GDM1 (cell line): Measurements from ENCODE around the gene MDP1.

Experiments
- DNase-seq: peaks from one replicate; lab custom pipeline; 2025; lab: John Stamatoyannopoulos, UW

The MDP1 gene

DNA sequence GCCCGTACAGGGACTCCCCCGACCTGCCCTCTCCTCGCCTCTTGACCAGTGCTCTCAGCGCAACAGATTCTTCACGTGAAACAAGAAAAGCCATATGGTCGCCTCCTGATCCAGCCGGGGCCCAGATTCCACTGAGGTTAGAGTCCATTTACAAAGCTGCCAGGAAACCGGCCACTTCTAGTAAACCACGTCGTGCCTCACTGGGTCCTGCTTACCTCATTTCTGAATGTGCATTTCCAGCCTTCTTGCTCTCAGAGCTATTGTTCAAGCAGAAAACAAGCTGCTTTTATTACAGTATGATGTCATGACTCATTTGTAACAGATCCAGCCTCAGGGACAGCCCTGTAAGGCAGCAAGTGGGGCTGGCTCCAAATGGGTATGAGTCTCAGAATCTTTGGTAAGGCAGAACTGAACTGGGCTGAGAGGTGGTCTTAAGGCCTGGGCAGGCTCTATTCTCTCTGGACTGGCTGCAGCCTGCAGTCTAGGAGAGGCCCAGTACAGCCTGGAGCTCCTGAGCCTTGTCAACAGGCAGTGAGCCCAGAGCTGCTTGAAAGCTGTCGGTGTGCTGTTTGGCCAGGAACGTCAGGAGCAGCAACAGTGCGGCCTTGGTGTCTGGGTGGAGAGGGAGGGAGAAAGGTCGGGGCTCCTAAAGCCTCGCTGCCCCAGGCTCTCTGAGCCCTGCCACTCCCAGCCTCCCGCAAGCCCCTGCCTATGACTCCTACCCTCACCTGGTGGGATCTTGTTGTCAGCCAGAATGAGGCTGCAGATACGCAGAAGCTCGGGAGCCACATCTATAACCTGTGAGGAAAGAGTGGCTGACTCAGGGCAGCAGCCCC, 35.7 kb downstream of the MDP1 start:
- DNase-seq, result no peak

- DNase-seq, result no peak
Observed at GRCh38 chr14:24179294-24179960, 36.4 kb downstream of the MDP1 start.

GRCh38 chr14:24178399-24179178, 37.3 kb downstream of the MDP1 start:
- no peak for DNase-seq

- no peak for DNase-seq
Observed at GRCh38 chr14:24177891-24178290, 38.0 kb downstream of the MDP1 start.

DNA sequence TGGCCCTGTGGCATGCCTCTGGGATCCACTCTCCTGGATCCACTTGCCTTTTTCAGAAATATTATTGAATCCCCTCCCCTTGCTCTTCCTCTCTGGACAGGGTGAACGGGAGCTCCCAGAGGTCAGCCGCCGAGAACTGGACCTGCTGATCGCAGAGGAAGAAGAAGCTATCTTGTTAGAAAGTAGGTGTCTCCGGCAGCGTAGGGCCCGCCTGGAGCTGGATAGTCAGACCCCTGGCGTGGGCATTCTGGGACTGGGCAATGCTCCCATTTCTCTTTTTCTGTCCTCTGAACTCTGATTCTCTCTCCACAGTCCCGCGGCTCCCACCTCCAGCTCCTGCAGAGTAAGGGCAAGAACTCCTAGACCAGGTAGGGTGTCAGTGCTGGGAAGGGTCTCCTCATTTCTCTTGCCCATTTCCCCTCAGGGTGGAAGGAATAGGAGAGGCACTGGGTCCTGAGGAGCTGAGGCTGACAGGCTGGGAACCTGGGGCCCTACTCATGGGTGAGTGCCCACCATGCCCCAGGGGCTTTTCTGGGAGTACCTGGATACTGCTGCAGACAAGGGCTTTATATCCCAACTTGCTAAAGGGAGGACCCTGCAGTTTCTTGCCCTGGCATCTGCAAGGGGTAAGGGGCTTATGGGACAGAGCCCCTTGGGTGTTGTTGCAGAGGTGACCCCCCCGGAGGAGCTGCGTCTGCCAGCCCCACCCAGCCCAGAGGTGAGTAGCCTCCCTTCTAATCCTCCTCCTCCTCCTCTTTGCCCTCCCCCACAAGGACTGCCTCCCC, 38.6 kb downstream of the MDP1 start:
- no peak for DNase-seq

DNA sequence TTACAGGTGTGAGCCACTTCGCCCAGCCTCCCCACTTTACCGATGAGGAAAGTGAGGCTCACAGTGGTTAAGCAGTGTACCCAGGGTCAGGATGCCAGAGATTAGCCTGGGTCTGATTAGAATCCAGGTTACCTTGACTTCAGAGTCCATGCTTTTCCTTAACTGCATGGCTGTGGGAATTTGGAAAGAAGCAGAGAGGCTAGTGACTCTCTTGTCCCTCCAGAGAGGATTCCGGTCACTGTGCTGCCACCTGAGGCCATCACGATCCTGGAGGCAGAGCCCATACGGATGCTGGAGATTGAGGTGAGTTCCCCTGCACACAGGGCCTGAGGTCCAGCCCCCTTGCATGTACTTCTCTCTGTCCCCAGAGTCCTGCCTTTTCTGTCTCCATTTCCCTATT, 39.3 kb downstream of the MDP1 start:
- DNase-seq, result no peak

DNA sequence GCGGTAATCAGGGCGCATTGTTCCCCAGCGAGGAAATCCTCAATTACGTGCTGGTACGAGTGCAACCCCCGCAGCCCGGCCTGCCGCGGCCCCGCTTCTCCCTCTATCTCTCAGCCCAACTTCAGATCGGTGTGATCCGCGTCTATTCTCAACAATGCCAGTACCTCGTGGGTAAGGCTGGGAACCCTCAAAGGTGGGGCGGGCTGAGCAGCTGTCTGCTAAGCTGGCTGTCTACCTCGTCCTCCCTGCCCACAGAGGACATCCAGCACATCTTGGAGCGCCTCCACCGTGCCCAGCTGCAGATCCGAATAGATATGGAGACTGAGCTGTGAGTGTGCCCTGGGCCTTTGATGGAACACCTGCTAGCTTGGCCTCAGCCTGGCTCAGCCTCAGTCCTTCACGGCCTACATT, 43.0 kb downstream of the MDP1 start:
- DNase-seq, result no peak

- DNase-seq, result no peak
Observed at GRCh38 chr14:24172261-24172860, 43.5 kb downstream of the MDP1 start.

DNA sequence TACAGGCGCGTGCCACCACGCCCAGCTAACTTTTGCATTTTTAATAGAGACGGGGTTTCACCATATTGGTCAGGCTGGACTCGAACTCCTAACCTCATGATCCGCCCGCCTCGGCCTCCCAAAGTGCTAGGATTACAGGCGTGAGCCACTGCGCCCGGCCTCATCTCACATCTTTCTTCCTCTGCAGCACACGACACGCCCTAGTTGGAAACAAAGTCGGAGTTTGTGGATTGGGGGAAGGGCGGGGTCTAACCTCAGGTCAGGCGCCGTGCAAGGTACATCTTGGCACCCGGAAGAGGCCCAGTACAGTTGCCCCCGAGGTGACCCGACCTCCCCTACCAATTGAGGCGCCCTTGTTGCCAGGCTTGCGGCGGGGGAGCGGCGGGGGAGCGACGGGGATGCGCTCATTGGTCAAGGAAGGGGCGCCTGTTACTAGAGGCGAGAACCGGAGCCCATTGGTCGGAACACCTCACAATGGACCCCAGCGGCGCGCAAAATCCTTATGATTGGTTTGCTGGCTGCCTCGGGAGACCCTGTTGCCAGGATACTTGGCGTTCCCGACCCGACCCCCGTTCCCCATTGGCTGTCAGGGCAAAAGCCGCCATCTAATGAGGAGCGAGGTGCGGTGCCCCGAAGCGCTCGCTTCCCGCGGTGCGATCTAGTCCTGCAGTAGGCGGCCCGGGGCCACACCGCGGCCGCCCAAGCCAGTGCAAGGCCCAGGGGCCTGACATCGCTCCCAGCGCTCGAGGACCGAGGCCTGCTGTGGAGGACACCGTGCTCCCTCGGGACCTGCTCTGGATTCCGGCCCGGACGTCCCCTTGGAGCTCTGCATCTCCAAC, 44.2 kb downstream of the MDP1 start, which contains the start of gene REC8:
Gene REC8, plus strand, starts transcription at position 659 of the 839 bp plus-strand sequence. CDS start 473 bp downstream, outside the sequence.
- no peak for DNase-seq

GRCh38 chr14:24167469-24168114, 48.3 kb downstream of the MDP1 start:
- DNase-seq, result no peak

GRCh38 chr14:24165785-24166184, 50.1 kb downstream of the MDP1 start:
- DNase-seq, result no peak

DNA sequence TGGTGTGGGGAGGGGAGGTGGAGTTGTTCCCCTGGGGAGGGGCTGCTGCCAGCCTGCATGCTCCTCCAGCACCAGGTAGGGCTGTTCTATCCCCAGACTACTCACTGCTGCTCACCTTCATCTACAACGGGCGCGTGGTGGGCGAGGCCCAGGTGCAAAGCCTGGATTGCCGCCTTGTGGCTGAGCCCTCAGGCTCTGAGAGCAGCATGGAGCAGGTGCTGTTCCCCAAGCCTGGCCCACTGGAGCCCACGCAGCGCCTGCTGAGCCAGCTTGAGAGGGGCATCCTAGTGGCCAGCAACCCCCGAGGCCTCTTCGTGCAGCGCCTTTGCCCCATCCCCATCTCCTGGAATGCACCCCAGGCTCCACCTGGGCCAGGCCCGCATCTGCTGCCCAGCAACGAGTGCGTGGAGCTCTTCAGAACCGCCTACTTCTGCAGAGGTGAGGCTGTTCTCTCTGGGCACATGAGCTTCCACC, 51.3 kb downstream of the MDP1 start:
- DNase-seq, result no peak
